WERI-Rb-1 (cell line): Measurements from ENCODE around the gene GRID1.

ENCODE experiments used
- DNase-seq: peaks from one replicate; pipeline ENCODE4 v3.0.0-alpha.2; 2020
- H3K27ac ChIP-seq: fragments of 250-450 bp; sonication (Bioruptor Pico); 2 replicates; pipeline ENCODE4 v1.5.1; 2020; ENCODE audit warnings: mild to moderate bottlenecking, moderate library complexity
- H3K27me3 ChIP-seq: fragments of 250-450 bp; sonication (Bioruptor Pico); 2 replicates; pipeline ENCODE4 v1.5.1; 2021; ENCODE audit warnings: mild to moderate bottlenecking, low read depth, moderate library complexity; ENCODE audit not compliant: insufficient read depth, severe bottlenecking
- H3K36me3 ChIP-seq: fragments of 250-450 bp; sonication (Bioruptor Pico); 2 replicates; pipeline ENCODE4 v1.5.1; 2020; ENCODE audit warnings: mild to moderate bottlenecking, moderate library complexity
- H3K4me3 ChIP-seq: 2 replicates; pipeline ENCODE4 v1.5.1; 2011; ENCODE audit warnings: low read depth, mild to moderate bottlenecking, control low read depth, low read length
- H3K9me3 ChIP-seq: fragments of 250-450 bp; sonication (Bioruptor Pico); 2 replicates; pipeline ENCODE4 v1.5.1; 2021; ENCODE audit warnings: mild to moderate bottlenecking, moderate library complexity; ENCODE audit not compliant: severe bottlenecking
- TF ChIP-seq, protein P1 (sequence below): IDR thresholded peaks from 2 replicates; pipeline ENCODE4 v1.5.1; 2011; ENCODE audit warnings: low read depth, mild to moderate bottlenecking, control low read depth, inconsistent platforms, low read length

The GRID1 gene

DNA sequence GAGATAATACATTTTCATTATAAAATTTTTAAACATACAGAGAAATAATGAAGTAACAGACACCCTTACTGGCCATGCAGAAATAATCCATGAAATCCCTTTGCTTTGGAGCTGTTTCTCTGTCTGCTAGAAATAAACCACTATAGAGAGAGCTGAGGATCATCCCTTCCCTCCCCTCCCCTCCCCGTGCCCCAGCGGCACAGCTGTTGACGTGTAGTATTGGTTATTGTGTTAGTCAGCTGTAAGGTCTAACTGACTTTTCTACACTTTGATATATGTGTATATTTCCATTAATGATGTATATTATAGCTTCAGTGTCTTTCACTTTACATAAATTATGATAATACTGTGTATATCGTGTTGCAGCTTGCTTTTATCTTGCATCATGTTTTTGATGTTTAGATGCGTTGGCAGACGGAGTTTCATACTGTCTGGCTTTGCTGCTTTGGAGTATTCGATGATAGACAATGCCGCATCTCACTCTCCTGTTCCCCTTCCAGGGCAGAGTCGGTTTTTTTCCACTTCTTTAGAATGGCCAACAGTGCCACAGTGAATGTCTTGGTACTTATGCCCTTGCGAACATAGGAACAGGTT lies 27.4 kb upstream of the GRID1 start:
- peak overlapping the region; percentile 55 for H3K27ac ChIP-seq
- no peaks in the 10 kb centered on the region for H3K27me3 ChIP-seq
- no peaks in the 10 kb centered on the region for H3K36me3 ChIP-seq
- TF ChIP-seq, protein P1, sequence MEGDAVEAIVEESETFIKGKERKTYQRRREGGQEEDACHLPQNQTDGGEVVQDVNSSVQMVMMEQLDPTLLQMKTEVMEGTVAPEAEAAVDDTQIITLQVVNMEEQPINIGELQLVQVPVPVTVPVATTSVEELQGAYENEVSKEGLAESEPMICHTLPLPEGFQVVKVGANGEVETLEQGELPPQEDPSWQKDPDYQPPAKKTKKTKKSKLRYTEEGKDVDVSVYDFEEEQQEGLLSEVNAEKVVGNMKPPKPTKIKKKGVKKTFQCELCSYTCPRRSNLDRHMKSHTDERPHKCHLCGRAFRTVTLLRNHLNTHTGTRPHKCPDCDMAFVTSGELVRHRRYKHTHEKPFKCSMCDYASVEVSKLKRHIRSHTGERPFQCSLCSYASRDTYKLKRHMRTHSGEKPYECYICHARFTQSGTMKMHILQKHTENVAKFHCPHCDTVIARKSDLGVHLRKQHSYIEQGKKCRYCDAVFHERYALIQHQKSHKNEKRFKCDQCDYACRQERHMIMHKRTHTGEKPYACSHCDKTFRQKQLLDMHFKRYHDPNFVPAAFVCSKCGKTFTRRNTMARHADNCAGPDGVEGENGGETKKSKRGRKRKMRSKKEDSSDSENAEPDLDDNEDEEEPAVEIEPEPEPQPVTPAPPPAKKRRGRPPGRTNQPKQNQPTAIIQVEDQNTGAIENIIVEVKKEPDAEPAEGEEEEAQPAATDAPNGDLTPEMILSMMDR: no peak
- peak; percentile 75 for DNase-seq
- no peak overlapping the region for H3K4me3 ChIP-seq
- H3K9me3 ChIP-seq: no peaks in the 10 kb centered on the region

DNA sequence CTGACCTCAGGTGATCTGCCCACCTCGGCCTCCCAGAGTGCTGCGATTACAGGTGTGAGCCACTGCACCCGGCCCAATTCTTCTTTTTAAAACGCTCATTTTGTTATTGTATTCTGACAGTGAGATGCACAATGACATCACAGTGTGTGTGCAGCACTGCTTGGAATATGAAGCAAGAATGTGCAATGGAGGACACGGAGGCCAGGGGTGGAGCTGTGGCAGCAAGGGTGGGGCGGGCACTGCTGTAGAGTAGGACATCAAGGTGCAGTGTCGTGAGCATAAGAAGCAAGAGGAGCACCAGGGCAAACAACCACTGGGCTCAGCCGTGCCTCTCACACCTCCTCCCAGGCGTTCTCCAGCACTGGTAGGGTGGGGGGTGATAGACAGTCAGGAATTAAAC lies 26.8 kb upstream of the GRID1 start:
- no peaks in the 10 kb centered on the region for H3K9me3 ChIP-seq
- no peak for DNase-seq
- no peak overlapping the region for H3K4me3 ChIP-seq
- no peaks in the 10 kb centered on the region for H3K36me3 ChIP-seq
- H3K27ac ChIP-seq: peak overlapping the region; percentile 12; the same call in 1 of the 2 replicates
- no peaks in the 10 kb centered on the region for H3K27me3 ChIP-seq
- TF ChIP-seq, protein P1: no peak

DNA sequence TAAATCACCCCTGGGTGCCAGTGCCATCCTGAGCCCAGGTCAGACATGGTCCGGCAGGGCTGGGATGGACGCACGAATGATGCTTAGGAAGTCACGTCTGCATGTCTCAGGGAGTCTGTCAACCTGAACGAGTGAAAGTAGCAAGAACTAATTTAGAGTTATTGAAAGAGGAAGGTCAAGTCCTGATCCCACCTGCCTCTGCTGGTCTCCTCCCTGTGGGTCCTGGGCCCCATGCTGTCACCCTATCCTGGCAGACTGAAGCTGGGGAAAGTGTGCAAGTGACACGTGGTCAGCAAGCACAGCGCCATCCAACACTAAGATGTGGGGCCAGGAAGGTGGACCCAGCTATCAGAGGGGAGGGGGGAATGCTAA lies 26.1 kb upstream of the GRID1 start:
- no peaks in the 10 kb centered on the region for H3K36me3 ChIP-seq
- no peak overlapping the region for H3K4me3 ChIP-seq
- H3K27ac ChIP-seq: no peak overlapping the region
- TF ChIP-seq, protein P1: no peak
- no peak for DNase-seq
- H3K9me3 ChIP-seq: no peaks in the 10 kb centered on the region
- no peaks in the 10 kb centered on the region for H3K27me3 ChIP-seq

DNA sequence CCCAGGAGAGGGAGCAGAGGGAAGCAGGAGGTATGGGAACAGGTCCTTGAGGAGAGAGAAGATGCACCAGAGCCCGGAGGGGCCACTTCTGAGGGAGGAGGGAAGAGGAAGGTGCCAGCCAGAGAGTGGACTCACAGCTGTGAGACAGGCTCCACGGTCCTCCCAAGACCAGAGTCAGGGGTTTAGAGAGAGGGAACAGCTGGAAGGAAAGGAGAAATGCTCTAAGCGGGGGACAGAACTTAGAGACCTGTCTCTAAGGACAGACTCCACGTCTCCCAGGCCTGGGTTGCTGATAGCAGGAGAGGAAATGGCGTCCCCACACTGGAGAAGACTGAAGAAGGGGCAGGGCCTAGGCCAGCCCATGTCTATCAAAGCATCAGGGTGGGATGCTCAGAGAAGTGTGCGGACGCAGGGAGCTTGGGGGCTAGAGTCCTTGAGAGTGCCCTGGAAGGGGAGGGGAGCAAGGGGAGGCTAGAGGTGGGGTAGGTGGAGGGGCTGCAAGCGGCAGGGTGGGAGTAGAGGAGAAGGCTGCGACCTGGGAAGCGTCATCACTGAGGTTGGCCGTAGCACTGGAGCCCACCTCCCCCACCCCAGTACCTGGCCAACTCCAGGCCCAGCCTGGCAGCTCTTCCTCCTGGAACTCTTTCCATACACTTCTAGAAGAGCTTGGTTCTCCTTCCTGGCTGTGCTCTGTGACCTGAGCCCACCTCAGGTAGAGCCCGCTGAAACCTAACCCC lies 25.6 kb upstream of the GRID1 start:
- Histone ChIP-seq H3K27ac (no peak overlapping the region), H3K4me3 (no peak overlapping the region), H3K27me3 (no peaks in the 10 kb centered on the region), H3K36me3 (no peaks in the 10 kb centered on the region), H3K9me3 (no peaks in the 10 kb centered on the region)
- TF ChIP-seq, protein P1: no peak
- no peak for DNase-seq

DNA sequence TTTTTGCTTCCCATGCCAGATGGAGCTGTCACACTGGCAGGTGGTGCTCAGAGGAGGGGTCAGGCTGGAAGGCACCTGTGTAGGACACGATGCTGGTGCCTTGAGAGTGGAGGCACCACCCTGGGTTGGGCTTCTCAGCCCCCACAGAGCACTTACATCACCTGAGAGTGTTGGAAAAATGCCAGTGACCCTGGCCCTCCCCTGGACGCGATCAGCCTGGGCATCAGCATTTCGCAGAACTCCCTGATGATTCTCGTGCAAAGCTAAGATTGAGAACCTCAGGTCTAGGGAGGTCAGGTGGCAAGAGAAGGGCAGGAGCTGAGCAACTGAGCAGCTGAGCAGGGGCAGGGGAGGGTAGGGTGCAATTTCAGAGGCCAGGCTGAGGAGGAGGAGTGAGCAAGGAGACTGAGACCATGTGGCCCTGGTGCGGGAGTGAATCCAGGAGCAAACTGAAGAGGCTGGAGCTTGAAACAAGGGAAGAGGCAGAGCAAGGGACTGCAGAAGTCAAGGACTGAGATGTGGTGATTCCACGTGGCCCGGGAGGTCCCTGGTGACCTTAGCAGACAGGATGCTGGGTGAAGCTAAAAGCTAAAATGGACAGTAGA lies 24.7 kb upstream of the GRID1 start:
- no peaks in the 10 kb centered on the region for H3K27me3 ChIP-seq
- TF ChIP-seq, protein P1: no peak
- no peaks in the 10 kb centered on the region for H3K36me3 ChIP-seq
- no peak overlapping the region; the same call in 1 of the 2 replicates for H3K27ac ChIP-seq
- DNase-seq: no peak
- H3K4me3 ChIP-seq: no peak overlapping the region
- no peaks in the 10 kb centered on the region for H3K9me3 ChIP-seq
